ENCODE results near the gene POR. TPM values are rescaled to one million over a fixed set of nuclear protein-coding genes. Genes with fewer than 3 reads are reported as not detected.

Gene POR
- polyA plus RNA-seq, 1 of the 3 experiments (the other 2 are of a cell fraction), result 68.7 TPM

DNA sequence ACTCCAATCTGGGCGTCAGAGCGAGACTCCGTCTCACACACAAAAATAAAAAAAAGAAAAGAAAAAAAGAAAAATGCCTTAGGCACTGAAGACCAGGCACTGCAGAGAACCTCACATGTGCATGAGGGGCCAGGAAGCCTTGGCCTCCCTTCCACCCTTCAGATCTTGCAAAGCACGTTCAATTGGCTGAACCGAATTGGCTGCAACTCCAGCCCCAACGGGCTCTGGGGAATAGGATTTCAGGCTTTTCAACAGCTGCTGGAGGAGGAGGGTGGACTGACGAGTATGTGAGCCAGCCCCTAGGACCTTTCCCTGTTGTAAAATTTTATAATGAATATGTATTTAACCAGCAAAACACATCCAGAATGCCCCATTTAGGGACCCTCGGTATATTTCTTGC lies 62.8 kb downstream of the POR start:
- DNase-seq, result peak; percentile 30
- no peaks in the 10 kb centered on the region for H3F3A ChIP-seq (replicated peaks; ENCODE audit: insufficient read depth)
- no peaks in the 10 kb centered on the region; a peak in 1 of 4 replicates for H3K4me1 ChIP-seq (ENCODE audit: control insufficient read depth in 1 of 2, insufficient read depth in 2 of 2, low read depth in 1 of 2, low read length in 1 of 2)
- no peaks in the 10 kb centered on the region for H3K9me2 ChIP-seq
- WGBS (ENCODE audit: low lambda C conversion rate), result 92% methylated on average over 8 of the region's 8 CpGs
- H3K79me2 ChIP-seq (ENCODE audit: insufficient read depth), result no peaks in the 10 kb centered on the region
- H3K9me3 ChIP-seq, result no peaks in the 10 kb centered on the region
- H4K20me1 ChIP-seq (ENCODE audit: insufficient read depth), result no peaks in the 10 kb centered on the region
- no peak overlapping the region for H3K4me3 ChIP-seq (ENCODE audit: low read depth in 2 of 2, low read length in 1 of 2)
- CTCF ChIA-PET, result interaction anchor here (1.1 to 1.7 kb wide), 2 partner anchors 103 to 111 kb away, joined by 3 to 4 read pairs; no protein-coding TSS in a partner anchor
- no peak overlapping the region for H2AFZ ChIP-seq (ENCODE audit: low read depth)
- no peak overlapping the region for H3K27ac ChIP-seq (ENCODE audit: low read depth in 2 of 2, low read length in 1 of 2)
- H3K27me3 ChIP-seq (ENCODE audit: insufficient read depth), result no peaks in the 10 kb centered on the region
- TF ChIP-seq NRF1 (IDR thresholded peaks at IDR 0.05; ENCODE audit: low read depth, low read length) (no peak), MXI1 (IDR thresholded peaks at IDR 0.05; ENCODE audit: low read depth, low read length) (no peak), FOSL2 (IDR thresholded peaks at IDR 0.05; ENCODE audit: borderline replicate concordance, low read depth) (no peak), TEAD4 (IDR thresholded peaks at IDR 0.05; ENCODE audit: borderline replicate concordance, insufficient read depth) (no peak), GATA2 (CRISPR knock-in tag; IDR thresholded peaks at IDR 0.05) (no peak), TCF12 (IDR thresholded peaks at IDR 0.05) (no peak), MAX (IDR thresholded peaks at IDR 0.05; ENCODE audit: low read depth) (no peak)
- no peak overlapping the region for H3K4me2 ChIP-seq
- H3K36me3 ChIP-seq (replicated peaks in 1 of 2; ENCODE audit: control insufficient read depth in 1 of 2, insufficient read depth in 2 of 2, low read length in 1 of 2), result peaks cover 22 to 26% of the 10 kb centered on the region in 2 experiments
- H3K9ac ChIP-seq, result no peak overlapping the region
- POLR2A ChIA-PET, result no interaction called here

GRCh38 chr7:75979759-75980429 lies 64.9 kb downstream of the POR start:
- H3K27me3 ChIP-seq (ENCODE audit: insufficient read depth), result no peaks in the 10 kb centered on the region
- H3K4me1 ChIP-seq (ENCODE audit: control insufficient read depth in 1 of 2, insufficient read depth in 2 of 2, low read depth in 1 of 2, low read length in 1 of 2), result no peaks in the 10 kb centered on the region; a peak in 1 of 4 replicates
- H3K36me3 ChIP-seq (replicated peaks in 1 of 2; ENCODE audit: control insufficient read depth in 1 of 2, insufficient read depth in 2 of 2, low read length in 1 of 2), result peaks cover 26 to 39% of the 10 kb centered on the region in 2 experiments
- H3K79me2 ChIP-seq (ENCODE audit: insufficient read depth), result no peaks in the 10 kb centered on the region
- no peaks in the 10 kb centered on the region for H3K9me2 ChIP-seq
- no peak overlapping the region for H3K4me3 ChIP-seq (ENCODE audit: low read depth in 2 of 2, low read length in 1 of 2)
- CTCF ChIA-PET, result interaction anchor here (0.9 kb wide), 1 partner anchor 10 kb away, joined by 3 read pairs; no protein-coding TSS in a partner anchor
- DNase-seq, result peak; percentile 37
- no peaks in the 10 kb centered on the region for H4K20me1 ChIP-seq (ENCODE audit: insufficient read depth)
- 91% methylated on average over 15 of the region's 22 CpGs for WGBS (ENCODE audit: low lambda C conversion rate)
- no peak overlapping the region for H2AFZ ChIP-seq (ENCODE audit: low read depth)
- POLR2A ChIA-PET, result no interaction called here
- H3K9ac ChIP-seq, result no peak overlapping the region
- H3F3A ChIP-seq (replicated peaks; ENCODE audit: insufficient read depth), result no peaks in the 10 kb centered on the region
- no peak overlapping the region for H3K27ac ChIP-seq (ENCODE audit: low read depth in 2 of 2, low read length in 1 of 2)
- no peak overlapping the region for H3K4me2 ChIP-seq
- H3K9me3 ChIP-seq, result no peaks in the 10 kb centered on the region
- TF ChIP-seq SIN3A (IDR thresholded peaks at IDR 0.05; ENCODE audit: borderline replicate concordance, low read depth, low read length), result no peak
- no peak for TF ChIP-seq FOSL2 (IDR thresholded peaks at IDR 0.05; ENCODE audit: borderline replicate concordance, low read depth)
- TF ChIP-seq CTCF (IDR thresholded peaks at IDR 0.05), result no peak
- TF ChIP-seq CHD2 (IDR thresholded peaks at IDR 0.05; ENCODE audit: low read length, partially characterized antibody), result no peak
- no peak for TF ChIP-seq MXI1 (IDR thresholded peaks at IDR 0.05; ENCODE audit: low read depth, low read length)
- TF ChIP-seq GABPA (IDR thresholded peaks at IDR 0.05; ENCODE audit: low read depth), result no peak
- TF ChIP-seq MAX (IDR thresholded peaks at IDR 0.05; ENCODE audit: low read depth), result no peak
- TF ChIP-seq, protein P1, sequence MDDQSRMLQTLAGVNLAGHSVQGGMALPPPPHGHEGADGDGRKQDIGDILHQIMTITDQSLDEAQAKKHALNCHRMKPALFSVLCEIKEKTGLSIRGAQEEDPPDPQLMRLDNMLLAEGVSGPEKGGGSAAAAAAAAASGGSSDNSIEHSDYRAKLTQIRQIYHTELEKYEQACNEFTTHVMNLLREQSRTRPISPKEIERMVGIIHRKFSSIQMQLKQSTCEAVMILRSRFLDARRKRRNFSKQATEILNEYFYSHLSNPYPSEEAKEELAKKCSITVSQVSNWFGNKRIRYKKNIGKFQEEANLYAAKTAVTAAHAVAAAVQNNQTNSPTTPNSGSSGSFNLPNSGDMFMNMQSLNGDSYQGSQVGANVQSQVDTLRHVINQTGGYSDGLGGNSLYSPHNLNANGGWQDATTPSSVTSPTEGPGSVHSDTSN (IDR thresholded peaks at IDR 0.05), result no peak
- TF ChIP-seq EZH2phosphoT487 (IDR thresholded peaks at IDR 0.05; ENCODE audit: borderline replicate concordance, low read depth), result no peak
- TF ChIP-seq, protein P2, sequence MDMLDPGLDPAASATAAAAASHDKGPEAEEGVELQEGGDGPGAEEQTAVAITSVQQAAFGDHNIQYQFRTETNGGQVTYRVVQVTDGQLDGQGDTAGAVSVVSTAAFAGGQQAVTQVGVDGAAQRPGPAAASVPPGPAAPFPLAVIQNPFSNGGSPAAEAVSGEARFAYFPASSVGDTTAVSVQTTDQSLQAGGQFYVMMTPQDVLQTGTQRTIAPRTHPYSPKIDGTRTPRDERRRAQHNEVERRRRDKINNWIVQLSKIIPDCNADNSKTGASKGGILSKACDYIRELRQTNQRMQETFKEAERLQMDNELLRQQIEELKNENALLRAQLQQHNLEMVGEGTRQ (IDR thresholded peaks at IDR 0.05; ENCODE audit: borderline replicate concordance, low read depth, low read length), result no peak
- TF ChIP-seq MEF2A (IDR thresholded peaks at IDR 0.05; ENCODE audit: borderline replicate concordance, low read depth), result no peak
- no peak for TF ChIP-seq REST (IDR thresholded peaks at IDR 0.05; ENCODE audit: low read depth, low read length)
- TF ChIP-seq EP300 (IDR thresholded peaks at IDR 0.05; ENCODE audit: borderline replicate concordance in 1 of 2, low read depth in 1 of 2, low read length in 1 of 2), result no peak
- TF ChIP-seq NFIC (IDR thresholded peaks at IDR 0.05; ENCODE audit: borderline replicate concordance), result no peak
